ENCODE results near the gene TRAF7.

DNA sequence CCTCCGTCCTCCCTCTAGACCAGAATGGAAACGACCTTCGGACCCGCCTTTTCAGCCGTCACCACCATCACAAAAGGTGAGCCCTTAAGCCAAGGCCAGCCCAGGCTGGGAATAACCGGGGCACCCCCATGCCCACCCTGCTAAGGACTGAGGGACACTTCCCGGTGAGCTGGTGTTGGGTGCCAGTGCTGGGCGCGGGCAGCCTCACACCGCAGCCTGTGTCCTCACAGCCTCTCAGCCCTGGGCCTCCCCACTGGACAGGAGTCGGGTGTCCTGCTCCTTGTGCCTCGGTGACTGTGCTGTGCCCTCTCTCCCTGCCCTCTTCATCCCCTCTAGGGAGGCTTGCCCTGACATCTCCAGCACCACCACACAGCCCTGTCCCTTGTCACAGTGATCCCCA is 10.3 kb downstream of the TRAF7 start:
- TF ChIP-seq, protein P1, sequence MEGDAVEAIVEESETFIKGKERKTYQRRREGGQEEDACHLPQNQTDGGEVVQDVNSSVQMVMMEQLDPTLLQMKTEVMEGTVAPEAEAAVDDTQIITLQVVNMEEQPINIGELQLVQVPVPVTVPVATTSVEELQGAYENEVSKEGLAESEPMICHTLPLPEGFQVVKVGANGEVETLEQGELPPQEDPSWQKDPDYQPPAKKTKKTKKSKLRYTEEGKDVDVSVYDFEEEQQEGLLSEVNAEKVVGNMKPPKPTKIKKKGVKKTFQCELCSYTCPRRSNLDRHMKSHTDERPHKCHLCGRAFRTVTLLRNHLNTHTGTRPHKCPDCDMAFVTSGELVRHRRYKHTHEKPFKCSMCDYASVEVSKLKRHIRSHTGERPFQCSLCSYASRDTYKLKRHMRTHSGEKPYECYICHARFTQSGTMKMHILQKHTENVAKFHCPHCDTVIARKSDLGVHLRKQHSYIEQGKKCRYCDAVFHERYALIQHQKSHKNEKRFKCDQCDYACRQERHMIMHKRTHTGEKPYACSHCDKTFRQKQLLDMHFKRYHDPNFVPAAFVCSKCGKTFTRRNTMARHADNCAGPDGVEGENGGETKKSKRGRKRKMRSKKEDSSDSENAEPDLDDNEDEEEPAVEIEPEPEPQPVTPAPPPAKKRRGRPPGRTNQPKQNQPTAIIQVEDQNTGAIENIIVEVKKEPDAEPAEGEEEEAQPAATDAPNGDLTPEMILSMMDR (IDR thresholded peaks at IDR 0.05; ENCODE audit: poor library complexity, severe bottlenecking): no peak
- TF ChIP-seq POLR2AphosphoS5 (IDR thresholded peaks at IDR 0.05): no peak
- no peak for TF ChIP-seq EZH2 (IDR thresholded peaks at IDR 0.05; ENCODE audit: borderline replicate concordance, insufficient read depth, low read length, poor library complexity, severe bottlenecking)
